Tibial nerve (tissue), 4 donors: ENCODE data around the gene EDAR. TPM values are rescaled to one million over a fixed set of nuclear protein-coding genes. Genes with fewer than 3 reads are reported as not detected.

ENCODE experiments used
- DNase-seq, 2 donors: peaks; one replicate each; pipeline ENCODE4 v3.0.0-alpha.2; 2019; ENCODE audit warnings: low spot score in 2 of 2
- H3K27ac ChIP-seq, 4 donors: fragments of 200-600 bp; sonication (generic) in 3 of 4; one replicate each; pipeline ENCODE4 v1.5.1; 2017 to 2019; ENCODE audit warnings: mild to moderate bottlenecking in 1 of 4
- H3K27me3 ChIP-seq, 2 donors: fragments of 200-600 bp; sonication (generic) in 1 of 2; one replicate each; pipeline versions ENCODE4 v1.5.1 to v1.6.0; 2017 to 2019
- H3K36me3 ChIP-seq, 3 donors: fragments of 200-600 bp; sonication (generic); one replicate each; pipeline ENCODE4 v1.5.1; 2018 to 2019
- H3K4me1 ChIP-seq, 4 donors: fragments of 200-600 bp; sonication (generic) in 3 of 4; one replicate each; pipeline ENCODE4 v1.5.1; 2017 to 2019
- H3K4me3 ChIP-seq, 4 donors: fragments of 200-600 bp; sonication (generic) in 3 of 4; one replicate each; pipeline ENCODE4 v1.5.1; 2017 to 2019; ENCODE audit warnings: mild to moderate bottlenecking in 1 of 4, moderate library complexity in 1 of 4
- H3K9me3 ChIP-seq, 4 donors: fragments of 200-600 bp; sonication (generic) in 3 of 4; one replicate each; pipeline ENCODE4 v1.5.1; 2017 to 2019
- EP300 ChIP-seq, 2 donors: sonication (generic); formaldehyde crosslinking; IDR thresholded peaks; one replicate each; pipeline ENCODE4 v1.6.1; 2017; ENCODE audit warnings: antibody characterized with exemption in 2 of 2, mild to moderate bottlenecking in 1 of 2
- POLR2A ChIP-seq, 2 donors: fragments of 450-650 bp; IDR thresholded peaks; one replicate each; pipeline ENCODE4 v1.6.1; 2017; ENCODE audit warnings: antibody characterized with exemption in 2 of 2, mild to moderate bottlenecking in 2 of 2, moderate library complexity in 2 of 2
- WGBS, 2 donors: methylation state at CpG; one replicate each; pipeline ENCODE4 v1.1.5; 2018; 5-methylcytosine and 5-hydroxymethylcytosine counted together
- total RNA-seq, 4 donors: library from RNA; depleted of rRNA; stranded (reverse); fragments of >200 nt; gene quantifications; one replicate each; pipeline ENCODE4 v1.1.0, GENCODE V29; 2016
- TF ChIP-seq, protein P1 (sequence below), 5 experiments: fragments of 200-600 bp in 3 of 5; fragments of 450-650 bp in 2 of 5; sonication (generic) in 3 of 5; IDR thresholded peaks; one replicate each; pipeline ENCODE4 v1.5.1; 2016 to 2019; ENCODE audit warnings: antibody characterized with exemption in 5 of 5, mild to moderate bottlenecking in 3 of 5, moderate library complexity in 2 of 5

The EDAR gene
- total RNA-seq, 4 donors from 2014 or later, result under 0.01 TPM; not detected in 3

DNA sequence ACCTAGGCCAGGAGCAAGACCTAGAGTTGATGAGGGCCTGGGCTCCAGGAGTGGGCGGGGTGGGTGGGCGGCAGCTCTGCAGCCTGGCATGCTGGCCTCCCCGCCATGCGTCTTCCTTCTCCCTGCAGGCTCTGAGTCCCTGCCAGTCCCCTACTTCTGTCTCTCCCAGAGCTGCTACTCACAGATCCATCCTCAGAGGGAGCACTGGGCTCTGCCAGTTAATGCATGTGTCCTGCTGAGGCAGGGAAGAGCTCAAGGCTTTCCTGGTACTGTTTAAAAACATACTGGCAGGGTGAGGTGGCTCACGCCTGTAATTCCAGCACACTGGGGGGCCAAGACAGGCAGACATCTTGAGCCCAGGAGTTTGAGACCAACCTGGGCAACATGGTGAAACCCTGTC is 38.7 kb upstream of the EDAR start:
- no peak overlapping the region for H3K4me3 ChIP-seq
- no peak for DNase-seq
- no peak for TF ChIP-seq POLR2A (IDR thresholded peaks at IDR 0.05)
- TF ChIP-seq, protein P1, sequence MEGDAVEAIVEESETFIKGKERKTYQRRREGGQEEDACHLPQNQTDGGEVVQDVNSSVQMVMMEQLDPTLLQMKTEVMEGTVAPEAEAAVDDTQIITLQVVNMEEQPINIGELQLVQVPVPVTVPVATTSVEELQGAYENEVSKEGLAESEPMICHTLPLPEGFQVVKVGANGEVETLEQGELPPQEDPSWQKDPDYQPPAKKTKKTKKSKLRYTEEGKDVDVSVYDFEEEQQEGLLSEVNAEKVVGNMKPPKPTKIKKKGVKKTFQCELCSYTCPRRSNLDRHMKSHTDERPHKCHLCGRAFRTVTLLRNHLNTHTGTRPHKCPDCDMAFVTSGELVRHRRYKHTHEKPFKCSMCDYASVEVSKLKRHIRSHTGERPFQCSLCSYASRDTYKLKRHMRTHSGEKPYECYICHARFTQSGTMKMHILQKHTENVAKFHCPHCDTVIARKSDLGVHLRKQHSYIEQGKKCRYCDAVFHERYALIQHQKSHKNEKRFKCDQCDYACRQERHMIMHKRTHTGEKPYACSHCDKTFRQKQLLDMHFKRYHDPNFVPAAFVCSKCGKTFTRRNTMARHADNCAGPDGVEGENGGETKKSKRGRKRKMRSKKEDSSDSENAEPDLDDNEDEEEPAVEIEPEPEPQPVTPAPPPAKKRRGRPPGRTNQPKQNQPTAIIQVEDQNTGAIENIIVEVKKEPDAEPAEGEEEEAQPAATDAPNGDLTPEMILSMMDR (IDR thresholded peaks at IDR 0.05), result no peak
- WGBS, 2 donors, result 88% methylated on average over 5 of the region's 5 CpGs
- H3K27me3 ChIP-seq, result peaks cover 0 to 15% of the 10 kb centered on the region in 2 donors
- H3K9me3 ChIP-seq, result no peaks in the 10 kb centered on the region
- no peaks in the 10 kb centered on the region for H3K36me3 ChIP-seq
- peaks cover 0 to 12% (median 7%) of the 10 kb centered on the region in 4 donors for H3K4me1 ChIP-seq
- no peak overlapping the region for H3K27ac ChIP-seq

DNA sequence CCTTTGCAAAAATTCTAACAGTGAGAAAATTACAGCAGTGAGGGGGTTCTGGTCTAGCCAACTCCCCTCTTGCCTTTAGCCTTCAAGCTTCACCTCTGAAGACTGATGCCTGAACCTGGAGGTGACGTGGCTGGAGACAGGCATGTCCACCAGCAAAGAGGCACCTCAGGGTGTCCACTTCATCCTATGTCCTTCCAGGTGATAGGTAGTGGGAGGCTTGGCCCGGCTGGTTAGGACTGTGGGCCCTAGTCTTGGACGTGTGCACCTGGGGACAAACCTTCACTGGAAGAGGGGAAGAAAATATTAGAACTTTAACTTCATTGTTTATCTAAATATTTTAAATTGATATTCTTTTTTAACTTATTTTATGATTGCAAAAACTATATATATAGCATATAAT is 35.5 kb upstream of the EDAR start:
- no peaks in the 10 kb centered on the region for H3K4me1 ChIP-seq
- H3K27ac ChIP-seq, result no peak overlapping the region
- H3K36me3 ChIP-seq, result no peaks in the 10 kb centered on the region
- H3K27me3 ChIP-seq, result no peaks in the 10 kb centered on the region
- WGBS, 2 donors, result 85 to 89% methylated on average over 3 of the region's 3 CpGs
- no peak overlapping the region for H3K4me3 ChIP-seq
- no peaks in the 10 kb centered on the region for H3K9me3 ChIP-seq
- no peak for TF ChIP-seq POLR2A (IDR thresholded peaks at IDR 0.05)
- TF ChIP-seq, protein P1 (IDR thresholded peaks at IDR 0.05), result no peak
- no peak for DNase-seq

GRCh38 chr2:109021895-109022300 is 32.9 kb upstream of the EDAR start:
- H3K4me3 ChIP-seq, result no peak overlapping the region
- H3K27me3 ChIP-seq, result no peaks in the 10 kb centered on the region
- no peaks in the 10 kb centered on the region for H3K4me1 ChIP-seq
- TF ChIP-seq EP300 (IDR thresholded peaks at IDR 0.05), result no peak
- TF ChIP-seq, protein P1 (IDR thresholded peaks at IDR 0.05), result no peak
- TF ChIP-seq POLR2A (IDR thresholded peaks at IDR 0.05), result no peak
- 78 to 86% methylated on average over 10 to 13 of the region's 13 CpGs for WGBS, 2 donors
- no peaks in the 10 kb centered on the region for H3K36me3 ChIP-seq
- no peak for DNase-seq
- H3K9me3 ChIP-seq, result no peaks in the 10 kb centered on the region
- H3K27ac ChIP-seq, result no peak overlapping the region

DNA sequence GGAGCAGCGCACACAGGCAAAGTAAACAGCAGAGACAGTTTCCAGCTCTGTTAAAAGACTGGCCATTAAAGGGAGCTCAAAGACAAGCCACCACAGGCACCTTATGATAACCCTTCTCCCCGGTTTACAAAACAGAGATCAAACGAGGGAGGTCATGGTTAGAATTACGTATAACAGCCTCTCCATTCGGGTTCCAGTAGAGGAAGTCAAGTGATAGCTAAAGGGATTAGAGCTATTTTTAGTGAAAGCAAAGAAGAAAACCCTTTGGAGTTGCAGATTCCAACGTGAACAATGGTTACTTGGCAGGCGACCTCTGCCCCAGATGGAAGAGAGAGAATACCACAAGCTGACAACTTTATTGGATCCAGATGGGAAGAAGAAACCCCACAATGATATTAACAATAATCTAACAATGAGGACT is 31.2 kb upstream of the EDAR start:
- H3K36me3 ChIP-seq, result no peaks in the 10 kb centered on the region
- H3K27ac ChIP-seq, result no peak overlapping the region
- DNase-seq, result no peak
- H3K4me3 ChIP-seq, result no peak overlapping the region
- no peaks in the 10 kb centered on the region for H3K4me1 ChIP-seq
- H3K27me3 ChIP-seq, result no peaks in the 10 kb centered on the region
- H3K9me3 ChIP-seq, result no peaks in the 10 kb centered on the region
- TF ChIP-seq, protein P1 (IDR thresholded peaks at IDR 0.05), result no peak
- TF ChIP-seq POLR2A (IDR thresholded peaks at IDR 0.05) (no peak), EP300 (IDR thresholded peaks at IDR 0.05) (no peak)
- WGBS, 2 donors, result 26 to 29% methylated on average over 7 of the region's 7 CpGs

DNA sequence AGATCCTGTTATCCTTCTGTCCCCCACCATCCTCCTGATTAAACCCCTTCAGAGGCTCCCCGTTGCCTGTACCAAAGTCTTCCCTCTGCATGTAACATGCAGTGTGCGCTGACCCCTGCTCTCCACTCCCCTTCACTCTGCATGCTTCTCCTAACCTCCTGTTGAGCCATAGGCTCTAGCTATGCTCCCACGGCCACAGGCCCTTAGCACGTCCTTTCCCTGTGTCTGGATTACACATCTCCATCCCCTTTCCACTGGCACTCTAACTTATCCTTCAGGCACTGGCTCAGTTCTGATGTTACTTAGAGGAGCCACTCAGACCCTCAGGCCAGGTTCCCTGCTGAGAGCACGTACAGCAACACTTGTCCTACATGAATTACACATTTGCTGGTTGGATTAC is 29.4 kb upstream of the EDAR start:
- Histone ChIP-seq H3K27me3 (no peaks in the 10 kb centered on the region), H3K4me3 (no peak overlapping the region), H3K27ac (no peak overlapping the region), H3K36me3 (no peaks in the 10 kb centered on the region), H3K4me1 (no peaks in the 10 kb centered on the region), H3K9me3 (no peaks in the 10 kb centered on the region)
- no peak for DNase-seq
- TF ChIP-seq POLR2A (IDR thresholded peaks at IDR 0.05) (no peak), EP300 (IDR thresholded peaks at IDR 0.05) (no peak)
- TF ChIP-seq, protein P1 (IDR thresholded peaks at IDR 0.05), result no peak
- 89 to 96% methylated on average over 5 of the region's 5 CpGs for whole genome bisulfite sequencing, 2 donors
